HTERT RPE-1 (cell line): ENCODE results near the gene CHTOP.

ENCODE experiments used
- in situ Hi-C: fragments of 300-500 bp; cut with MboI; formaldehyde crosslinking; loops from 4 replicates; pipeline ENCODE4 v1.14.3; 2020; ENCODE audit warnings: low sequenced_read_pairs

Gene CHTOP

GRCh38 chr1:153683854-153684253, 50.0 kb downstream of the CHTOP start:
- in situ Hi-C loops: no loop called here

DNA sequence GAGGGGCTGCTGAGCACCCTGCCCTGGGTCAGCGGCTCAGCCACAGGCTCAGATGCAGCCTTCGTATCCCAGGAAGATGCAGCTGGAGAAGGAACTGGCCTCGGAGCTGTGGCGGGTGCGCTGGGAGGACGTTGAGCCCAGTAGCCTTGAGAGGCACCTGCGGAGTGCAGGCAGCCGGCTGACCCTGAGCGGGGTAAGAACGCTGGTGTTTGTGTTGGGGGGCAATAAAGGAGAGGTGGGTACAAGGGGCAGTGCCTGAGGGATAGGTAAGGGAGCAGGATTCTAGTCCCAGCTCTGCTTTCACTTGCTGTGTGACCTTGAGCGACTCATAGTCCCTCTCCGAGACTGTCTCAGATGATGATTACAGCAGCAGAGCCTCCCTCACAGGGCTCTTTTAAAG, 51.0 kb downstream of the CHTOP start:
- in situ Hi-C loops: no loop called here

- in situ Hi-C loops: no loop called here
Observed at GRCh38 chr1:153685544-153686340, 51.9 kb downstream of the CHTOP start.

DNA sequence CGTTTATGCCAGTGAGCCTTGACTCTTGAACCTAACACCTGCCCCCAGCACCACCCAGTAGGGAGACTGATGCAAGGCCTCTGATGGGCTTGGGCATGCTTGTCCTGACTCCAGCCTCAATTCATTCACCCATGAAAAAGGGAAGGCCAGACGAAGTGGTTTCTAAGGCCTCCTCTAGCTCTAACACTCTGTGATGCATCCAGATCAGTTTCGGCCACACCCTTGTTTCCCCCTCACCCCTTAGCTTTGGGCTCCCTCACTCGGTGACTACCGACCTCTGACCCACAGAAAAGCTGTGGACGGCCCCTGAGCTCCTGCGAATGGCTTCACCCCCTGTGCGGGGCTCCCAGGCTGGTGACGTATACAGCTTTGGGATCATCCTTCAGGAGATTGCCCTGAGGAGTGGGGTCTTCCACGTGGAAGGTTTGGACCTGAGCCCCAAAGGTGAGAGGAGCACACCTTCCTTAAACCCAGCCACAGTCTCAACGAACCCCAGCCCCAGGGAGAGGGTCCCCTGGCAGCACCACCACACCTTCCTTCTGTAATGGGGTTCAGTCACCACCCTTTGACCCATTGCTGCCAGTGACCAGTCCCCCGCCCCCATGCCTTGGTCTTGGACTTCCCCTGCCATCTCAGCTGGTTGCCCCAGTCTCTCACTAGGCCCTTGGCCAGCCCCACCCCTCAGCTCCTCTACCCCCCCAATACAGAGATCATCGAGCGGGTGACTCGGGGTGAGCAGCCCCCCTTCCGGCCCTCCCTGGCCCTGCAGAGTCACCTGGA, 53.7 kb downstream of the CHTOP start:
- in situ Hi-C loops: no loop called here

GRCh38 chr1:153688276-153688675, 54.4 kb downstream of the CHTOP start:
- in situ Hi-C loops: no loop called here

DNA sequence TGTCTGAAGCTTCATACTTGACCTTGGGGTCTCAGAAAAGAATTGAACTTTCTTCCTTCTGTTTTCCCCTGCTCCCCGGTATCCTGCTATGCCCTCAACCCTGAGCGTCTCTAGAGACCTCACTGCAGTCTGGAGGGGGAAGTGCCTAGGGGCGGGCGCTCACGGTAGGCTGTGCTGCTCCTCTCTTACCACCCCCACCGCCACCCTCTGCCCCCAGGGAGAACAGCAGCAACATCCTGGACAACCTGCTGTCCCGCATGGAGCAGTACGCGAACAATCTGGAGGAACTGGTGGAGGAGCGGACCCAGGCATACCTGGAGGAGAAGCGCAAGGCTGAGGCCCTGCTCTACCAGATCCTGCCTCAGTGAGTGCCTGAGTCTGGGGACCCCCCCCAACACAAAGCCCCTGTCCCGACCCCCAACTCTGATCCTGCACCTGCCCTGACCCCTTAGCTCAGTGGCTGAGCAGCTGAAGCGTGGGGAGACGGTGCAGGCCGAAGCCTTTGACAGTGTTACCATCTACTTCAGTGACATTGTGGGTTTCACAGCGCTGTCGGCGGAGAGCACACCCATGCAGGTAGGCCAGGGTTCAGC, 55.0 kb downstream of the CHTOP start:
- in situ Hi-C loops: no loop called here

GRCh38 chr1:153693466-153693865, 59.6 kb downstream of the CHTOP start:
- in situ Hi-C loops: no loop called here
